ENCODE data around the gene CBLC.
A peak's percentile ranks its signal among the peaks of the same experiment; 100 is the strongest.

The CBLC gene

GRCh38 chr19:44807652-44808462 is 30.2 kb downstream of the CBLC start:
- Histone ChIP-seq H3K4me3 (ENCODE audit: low read length in 2 of 2) (no peak overlapping the region), H3K36me3 (replicated peaks in 1 of 2; ENCODE audit: control insufficient read depth in 2 of 2, insufficient read depth in 2 of 2, low read length in 2 of 2) (no peaks in the 10 kb centered on the region)
- no CpG with 5 or more reads among the region's 14 CpGs for WGBS, 2 donors (ENCODE audit: extremely low coverage in 2 of 2, insufficient read length in 2 of 2, insufficient replicate concordance in 1 of 2)

GRCh38 chr19:44808463-44809371 is 31.0 kb downstream of the CBLC start, which contains the start of gene BCAM:
Gene BCAM (plus strand): TSS chr19:44809103. CDS start chr19:44809125, 22 bp downstream.
- WGBS, 2 donors (ENCODE audit: extremely low coverage in 2 of 2, insufficient read length in 2 of 2, insufficient replicate concordance in 1 of 2) = no CpG with 5 or more reads among the region's 59 CpGs
- Histone ChIP-seq H3K27ac (replicated peaks; ENCODE audit: low read length) (peak within 1 kb of the TSS; percentile 56), H2BK12ac (ENCODE audit: low read length) (peak within 1 kb of the TSS; percentile 95)

More at GRCh38 chr19:44807652-44808462, 30.2 kb downstream of the CBLC start:
- no peaks in the 10 kb centered on the region for H3K79me1 ChIP-seq (ENCODE audit: low read depth, low read length)
- no peak overlapping the region for H3K4ac ChIP-seq (ENCODE audit: low read length)
- peaks cover 27 to 29% of the 10 kb centered on the region in 2 donors for H3K4me1 ChIP-seq (ENCODE audit: control insufficient read depth in 2 of 2, insufficient read depth in 1 of 2, low read depth in 1 of 2, low read length in 2 of 2)
- no peak overlapping the region for H3K18ac ChIP-seq (ENCODE audit: low read length)
- peaks cover 0 to 3% (median 2%) of the 10 kb centered on the region in 3 experiments for H3K27me3 ChIP-seq (ENCODE audit: control insufficient read depth in 3 of 3, insufficient read depth in 3 of 3, low read depth in 1 of 3, low read length in 3 of 3)
- H3K4me2 ChIP-seq (ENCODE audit: insufficient read depth, low read length, poor library complexity, severe bottlenecking) = peak overlapping the region; percentile 80
- H3K14ac ChIP-seq (ENCODE audit: low read length) = no peak overlapping the region
- no peak overlapping the region for H3K23ac ChIP-seq (ENCODE audit: low read depth, low read length, poor library complexity)
- no peak overlapping the region for H4K8ac ChIP-seq (ENCODE audit: low read depth, low read length)
- no peak overlapping the region for H2BK12ac ChIP-seq (ENCODE audit: low read length)
- H2BK120ac ChIP-seq (ENCODE audit: low read depth, low read length) = peak overlapping the region; percentile 16
- peak; percentile 64 for DNase-seq (ENCODE audit: low spot score)
- no peaks in the 10 kb centered on the region for H3K9me3 ChIP-seq (replicated peaks in 1 of 2; ENCODE audit: control insufficient read depth in 2 of 2, insufficient read depth in 1 of 2, low read depth in 1 of 2, low read length in 2 of 2)
- peak overlapping the region; percentile 89 for H2AK5ac ChIP-seq (ENCODE audit: low read depth, low read length)
- H2AFZ ChIP-seq (ENCODE audit: low read length) = peak overlapping the region; percentile 52
- no peak overlapping the region for H3K27ac ChIP-seq (replicated peaks; ENCODE audit: low read length)
- H3K9ac ChIP-seq (ENCODE audit: low read depth, low read length, poor library complexity) = no peak overlapping the region
- H2BK15ac ChIP-seq (ENCODE audit: low read length) = peak overlapping the region; percentile 98
- H4K91ac ChIP-seq (ENCODE audit: low read depth, low read length, poor library complexity) = no peak overlapping the region
- H2BK5ac ChIP-seq (ENCODE audit: low read length) = no peak overlapping the region

GRCh38 chr19:44809577-44810233 is 32.0 kb downstream of the CBLC start:
- Histone ChIP-seq H4K91ac (ENCODE audit: low read depth, low read length, poor library complexity) (no peak overlapping the region), H2AFZ (ENCODE audit: low read length) (peak overlapping the region; percentile 80)
- DNase-seq (ENCODE audit: low spot score) = no peak

More at GRCh38 chr19:44808463-44809371, 31.0 kb downstream of the CBLC start, which contains the start of gene BCAM:
- peak within 1 kb of the TSS; percentile 16 for H2BK120ac ChIP-seq (ENCODE audit: low read depth, low read length)
- H3K14ac ChIP-seq (ENCODE audit: low read length) = peak within 1 kb of the TSS; percentile 95
- H2BK15ac ChIP-seq (ENCODE audit: low read length) = peak within 1 kb of the TSS; percentile 98
- H4K8ac ChIP-seq (ENCODE audit: low read depth, low read length) = no peak within 1 kb of the TSS
- no peak within 1 kb of the TSS for H3K4ac ChIP-seq (ENCODE audit: low read length)
- peak within 1 kb of the TSS; percentile 19 for H2BK5ac ChIP-seq (ENCODE audit: low read length)
- H3K4me2 ChIP-seq (ENCODE audit: insufficient read depth, low read length, poor library complexity, severe bottlenecking) = peak within 1 kb of the TSS; percentile 80
- H3K23ac ChIP-seq (ENCODE audit: low read depth, low read length, poor library complexity) = no peak within 1 kb of the TSS
- peaks cover 0 to 3% of the 10 kb centered on the region in 2 donors for H3K9me3 ChIP-seq (replicated peaks in 1 of 2; ENCODE audit: control insufficient read depth in 2 of 2, insufficient read depth in 1 of 2, low read depth in 1 of 2, low read length in 2 of 2)
- no peaks in the 10 kb centered on the region for H3K36me3 ChIP-seq (replicated peaks in 1 of 2; ENCODE audit: control insufficient read depth in 2 of 2, insufficient read depth in 2 of 2, low read length in 2 of 2)
- H3K18ac ChIP-seq (ENCODE audit: low read length) = peak within 1 kb of the TSS; percentile 98
- no peak within 1 kb of the TSS for H4K91ac ChIP-seq (ENCODE audit: low read depth, low read length, poor library complexity)
- no peaks in the 10 kb centered on the region for H3K79me1 ChIP-seq (ENCODE audit: low read depth, low read length)
- H3K4me3 ChIP-seq (ENCODE audit: low read length in 2 of 2) = peak within 1 kb of the TSS; percentile 48 to 84
- H3K4me1 ChIP-seq (ENCODE audit: control insufficient read depth in 2 of 2, insufficient read depth in 1 of 2, low read depth in 1 of 2, low read length in 2 of 2) = peaks cover 27 to 29% of the 10 kb centered on the region in 2 donors
- H3K27me3 ChIP-seq (ENCODE audit: control insufficient read depth in 3 of 3, insufficient read depth in 3 of 3, low read depth in 1 of 3, low read length in 3 of 3) = peaks cover 0 to 3% (median 2%) of the 10 kb centered on the region in 3 experiments
- H2AFZ ChIP-seq (ENCODE audit: low read length) = peak within 1 kb of the TSS; percentile 80
- peak within 1 kb of the TSS; percentile 96 for H2AK5ac ChIP-seq (ENCODE audit: low read depth, low read length)
- H3K9ac ChIP-seq (ENCODE audit: low read depth, low read length, poor library complexity) = peak within 1 kb of the TSS; percentile 85
- DNase-seq (ENCODE audit: low spot score) = peak; percentile 76

More at GRCh38 chr19:44809577-44810233, 32.0 kb downstream of the CBLC start:
- Histone ChIP-seq H3K27ac (replicated peaks; ENCODE audit: low read length) (no peak overlapping the region), H3K9me3 (replicated peaks in 1 of 2; ENCODE audit: control insufficient read depth in 2 of 2, insufficient read depth in 1 of 2, low read depth in 1 of 2, low read length in 2 of 2) (peaks cover 0 to 3% of the 10 kb centered on the region in 2 donors), H3K23ac (ENCODE audit: low read depth, low read length, poor library complexity) (no peak overlapping the region), H4K8ac (ENCODE audit: low read depth, low read length) (no peak overlapping the region), H3K14ac (ENCODE audit: low read length) (peak overlapping the region; percentile 31), H2BK15ac (ENCODE audit: low read length) (peak overlapping the region; percentile 84), H3K4me3 (ENCODE audit: low read length in 2 of 2) (peak overlapping the region in 1 of 2 donors; percentile 48), H3K4me1 (ENCODE audit: control insufficient read depth in 2 of 2, insufficient read depth in 1 of 2, low read depth in 1 of 2, low read length in 2 of 2) (peaks cover 27 to 29% of the 10 kb centered on the region in 2 donors), H3K9ac (ENCODE audit: low read depth, low read length, poor library complexity) (peak overlapping the region; percentile 40), H3K79me1 (ENCODE audit: low read depth, low read length) (no peaks in the 10 kb centered on the region), H2AK5ac (ENCODE audit: low read depth, low read length) (peak overlapping the region; percentile 96), H2BK5ac (ENCODE audit: low read length) (peak overlapping the region; percentile 19), H3K4me2 (ENCODE audit: insufficient read depth, low read length, poor library complexity, severe bottlenecking) (peak overlapping the region; percentile 80), H2BK120ac (ENCODE audit: low read depth, low read length) (no peak overlapping the region), H3K18ac (ENCODE audit: low read length) (peak overlapping the region; percentile 98), H3K36me3 (replicated peaks in 1 of 2; ENCODE audit: control insufficient read depth in 2 of 2, insufficient read depth in 2 of 2, low read length in 2 of 2) (no peaks in the 10 kb centered on the region), H2BK12ac (ENCODE audit: low read length) (peak overlapping the region; percentile 35), H3K4ac (ENCODE audit: low read length) (no peak overlapping the region), H3K27me3 (ENCODE audit: control insufficient read depth in 3 of 3, insufficient read depth in 3 of 3, low read depth in 1 of 3, low read length in 3 of 3) (peaks cover 0 to 3% (median 2%) of the 10 kb centered on the region in 3 experiments)
- no CpG with 5 or more reads among the region's 7 CpGs for WGBS, 2 donors (ENCODE audit: extremely low coverage in 2 of 2, insufficient read length in 2 of 2, insufficient replicate concordance in 1 of 2)
